BE2C (cell line): Measurements from ENCODE around the gene ARHGEF19.
A peak's percentile ranks its signal among the peaks of the same experiment; 100 is the strongest.

Source experiments
- DNase-seq: peaks from one replicate; pipeline ENCODE4 v3.0.0-alpha.2; 2020
- H3K27me3 ChIP-seq: fragments of 250-450 bp; sonication (Bioruptor Pico); 2 replicates; pipeline ENCODE4 v1.5.1; 2020; ENCODE audit warnings: mild to moderate bottlenecking
- H3K36me3 ChIP-seq: fragments of 250-450 bp; sonication (Bioruptor Pico); 2 replicates; pipeline ENCODE4 v1.5.1; 2020; ENCODE audit warnings: mild to moderate bottlenecking
- H3K4me1 ChIP-seq: fragments of 250-450 bp; sonication (Bioruptor Pico); 2 replicates; pipeline ENCODE4 v1.5.1; 2020
- H3K4me3 ChIP-seq: 2 replicates; pipeline ENCODE4 v1.5.1; 2011; ENCODE audit warnings: low read depth, low read length
- H3K9me3 ChIP-seq: fragments of 250-450 bp; sonication (Bioruptor Pico); 2 replicates; pipeline ENCODE4 v1.5.1; 2020
- CTCF ChIP-seq: IDR thresholded peaks from 2 replicates; pipeline ENCODE4 v1.5.1; 2012; ENCODE audit warnings: mild to moderate bottlenecking, low read depth, low read length

Gene ARHGEF19

GRCh38 chr1:16151196-16151994 lies 61.1 kb downstream of the ARHGEF19 start:
- TF ChIP-seq CTCF: 0 out of 2 replicates have a peak, but pooled peaks have one; percentile 5
- Histone ChIP-seq H3K9me3 (no peaks in the 10 kb centered on the region), H3K4me1 (no peaks in the 10 kb centered on the region; the same call in 1 of the 2 replicates), H3K27me3 (no peaks in the 10 kb centered on the region; the same call in 1 of the 2 replicates), H3K4me3 (no peak overlapping the region), H3K36me3 (no peaks in the 10 kb centered on the region)
- DNase-seq: no peak

- Histone ChIP-seq H3K36me3 (no peaks in the 10 kb centered on the region), H3K4me1 (no peaks in the 10 kb centered on the region; the same call in 1 of the 2 replicates), H3K4me3 (no peak overlapping the region)
Measured at GRCh38 chr1:16150508-16150907, 61.9 kb downstream of the ARHGEF19 start.

GRCh38 chr1:16149702-16150488 lies 62.6 kb downstream of the ARHGEF19 start:
- TF ChIP-seq CTCF: no peak
- Histone ChIP-seq H3K4me1 (no peaks in the 10 kb centered on the region; the same call in 1 of the 2 replicates), H3K27me3 (no peaks in the 10 kb centered on the region; the same call in 1 of the 2 replicates), H3K36me3 (no peaks in the 10 kb centered on the region), H3K4me3 (no peak overlapping the region), H3K9me3 (no peaks in the 10 kb centered on the region)
- no peak for DNase-seq

More at GRCh38 chr1:16150508-16150907, 61.9 kb downstream of the ARHGEF19 start:
- no peaks in the 10 kb centered on the region; the same call in 1 of the 2 replicates for H3K27me3 ChIP-seq
- DNase-seq: no peak
- TF ChIP-seq CTCF: no peak
- no peaks in the 10 kb centered on the region for H3K9me3 ChIP-seq

GRCh38 chr1:16149146-16149545 lies 63.3 kb downstream of the ARHGEF19 start:
- no peaks in the 10 kb centered on the region for H3K9me3 ChIP-seq
- no peak for DNase-seq
- H3K4me1 ChIP-seq: no peaks in the 10 kb centered on the region; the same call in 1 of the 2 replicates
- H3K36me3 ChIP-seq: no peaks in the 10 kb centered on the region
- TF ChIP-seq CTCF: no peak
- no peak overlapping the region for H3K4me3 ChIP-seq
- no peaks in the 10 kb centered on the region for H3K27me3 ChIP-seq

- H3K9me3 ChIP-seq: no peaks in the 10 kb centered on the region
- H3K4me1 ChIP-seq: no peaks in the 10 kb centered on the region; the same call in 1 of the 2 replicates
- H3K27me3 ChIP-seq: no peaks in the 10 kb centered on the region
- no peak for DNase-seq
- H3K4me3 ChIP-seq: no peak overlapping the region
- H3K36me3 ChIP-seq: no peaks in the 10 kb centered on the region
- no peak for TF ChIP-seq CTCF
Measured at GRCh38 chr1:16148329-16149092, 63.9 kb downstream of the ARHGEF19 start.
